Stimulated activated naive B cell treated with anti-CD40 and anti-IgM and Interleukin-4, amounts not matched to agents 10 μg/mL and 1 μg/mL and 100 μg/mL, for 72 hours (primary cell): Measurements from ENCODE around the gene TBX1.
A peak's percentile ranks its signal among the peaks of the same experiment; 100 is the strongest.

Experiments used
- ATAC-seq, 2 donors: fragments of 150-1000 bp; cut with Tn5 transposase; replicated peaks; 2 replicates each; pipeline ENCODE4 v1.10.0; 2021; ENCODE audit warnings: moderate library complexity in 1 of 2
- DNase-seq: peaks from one replicate; pipeline ENCODE4 v3.0.0; 2021
- H3K27ac Mint-ChIP-seq: one replicate; pipeline ENCODE4 v1.8.0; 2022; ENCODE audit warnings: mild to moderate bottlenecking, mixed read lengths
- H3K27me3 Mint-ChIP-seq, 2 donors: one replicate each; pipeline ENCODE4 v1.8.0; 2022; ENCODE audit warnings: mixed read lengths in 2 of 2
- H3K36me3 Mint-ChIP-seq, 2 donors: one replicate each; pipeline ENCODE4 v1.8.0; 2022; ENCODE audit warnings: mixed read lengths in 2 of 2, mild to moderate bottlenecking in 1 of 2
- H3K4me1 Mint-ChIP-seq, 2 donors: one replicate each; pipeline ENCODE4 v1.8.0; 2022; ENCODE audit warnings: mixed read lengths in 2 of 2, mild to moderate bottlenecking in 1 of 2
- H3K4me3 Mint-ChIP-seq, 2 donors: one replicate each; pipeline ENCODE4 v1.8.0; 2022; ENCODE audit warnings: mild to moderate bottlenecking in 2 of 2, mixed read lengths in 2 of 2, moderate library complexity in 1 of 2
- H3K9me3 Mint-ChIP-seq, 2 donors: one replicate each; pipeline ENCODE4 v1.8.0; 2022; ENCODE audit warnings: mixed read lengths in 2 of 2, mild to moderate bottlenecking in 1 of 2

The TBX1 gene

GRCh38 chr22:19758896-19759426, 1.6 kb upstream of the TBX1 start:
- DNase-seq: no peak
- Mint-ChIP-seq H3K36me3 (peaks cover 4 to 8% of the 10 kb centered on the region in 2 donors), H3K9me3 (no peaks in the 10 kb centered on the region), H3K4me3 (peak overlapping the region in 1 of 2 donors; percentile 48), H3K4me1 (peaks cover 39 to 62% of the 10 kb centered on the region in 2 donors), H3K27me3 (peaks cover 72 to 89% of the 10 kb centered on the region in 2 donors), H3K27ac (no peak overlapping the region)
- ATAC-seq: no peak

GRCh38 chr22:19759427-19760057, 1.0 kb upstream of the TBX1 start:
- H3K27ac Mint-ChIP-seq: peak overlapping the region; percentile 84
- peak overlapping the region; percentile 86 to 89 for H3K4me3 Mint-ChIP-seq
- peaks cover 4 to 8% of the 10 kb centered on the region in 2 donors for H3K36me3 Mint-ChIP-seq
- no peak for ATAC-seq
- H3K27me3 Mint-ChIP-seq: peaks cover 72 to 89% of the 10 kb centered on the region in 2 donors
- H3K9me3 Mint-ChIP-seq: no peaks in the 10 kb centered on the region
- H3K4me1 Mint-ChIP-seq: peaks cover 35 to 60% of the 10 kb centered on the region in 2 donors
- DNase-seq: no peak

- Mint-ChIP-seq H3K4me1 (peaks cover 30 to 45% of the 10 kb centered on the region in 2 donors), H3K4me3 (peak overlapping the region; percentile 43 to 67), H3K27ac (peak overlapping the region; percentile 62), H3K9me3 (no peaks in the 10 kb centered on the region), H3K27me3 (peaks cover 71 to 87% of the 10 kb centered on the region in 2 donors), H3K36me3 (peaks cover 4 to 8% of the 10 kb centered on the region in 2 donors)
- no peak for ATAC-seq
- no peak for DNase-seq
These were observed 560 bp downstream of the TBX1 start for GRCh38 chr22:19760951-19761724.

GRCh38 chr22:19761725-19762567, 1.4 kb downstream of the TBX1 start:
- Mint-ChIP-seq H3K27ac (peak overlapping the region; percentile 62), H3K4me3 (peak overlapping the region; percentile 43 to 67), H3K4me1 (peaks cover 26 to 43% of the 10 kb centered on the region in 2 donors), H3K9me3 (no peaks in the 10 kb centered on the region), H3K27me3 (peaks cover 68 to 85% of the 10 kb centered on the region in 2 donors), H3K36me3 (peaks cover 4 to 8% of the 10 kb centered on the region in 2 donors)
- ATAC-seq (no peak), DNase-seq (no peak)

DNA sequence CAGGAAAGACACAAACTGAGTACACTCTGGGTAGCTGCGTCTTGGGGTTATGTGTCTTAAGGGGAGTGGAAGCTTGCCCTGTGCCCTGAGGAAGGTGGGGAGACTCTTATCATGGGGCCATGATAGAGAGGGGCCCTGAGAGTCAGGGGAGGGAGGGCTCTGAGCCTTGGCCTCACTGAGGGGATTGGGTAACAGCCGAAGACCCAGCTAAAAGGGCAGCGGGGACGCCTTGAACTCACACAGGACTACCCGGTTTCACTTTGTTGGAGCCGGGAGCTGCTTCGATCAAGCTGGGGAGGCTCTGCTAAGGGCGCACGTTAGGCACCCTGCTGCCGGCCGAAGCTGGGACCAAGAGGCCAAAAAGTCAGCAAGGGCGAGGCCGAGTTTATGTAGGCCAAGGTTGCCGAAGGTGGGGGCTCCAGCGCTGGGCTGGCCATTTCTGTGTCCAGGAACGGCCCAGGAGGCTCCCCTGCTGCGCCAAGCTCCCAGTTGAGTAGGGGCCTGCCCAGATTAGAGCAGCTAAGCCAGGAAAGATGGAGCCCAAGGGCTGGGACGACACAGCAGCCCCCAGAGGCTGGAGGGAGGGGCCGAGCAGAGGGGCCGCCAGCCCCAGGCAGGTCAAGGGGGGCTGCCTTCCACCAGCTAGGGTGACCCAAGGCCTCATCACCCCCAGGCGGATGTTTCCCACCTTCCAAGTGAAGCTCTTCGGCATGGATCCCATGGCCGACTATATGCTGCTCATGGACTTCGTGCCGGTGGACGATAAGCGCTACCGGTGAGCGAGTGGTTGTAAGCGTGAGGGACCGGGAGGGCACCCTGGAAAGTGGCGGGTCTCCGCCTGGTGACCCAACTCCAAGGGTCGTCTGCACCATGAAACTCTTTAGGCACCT, 2.2 kb downstream of the TBX1 start:
- H3K27ac Mint-ChIP-seq: no peak overlapping the region
- no peak overlapping the region for H3K4me3 Mint-ChIP-seq
- ATAC-seq: no peak
- DNase-seq: no peak
- H3K36me3 Mint-ChIP-seq: peaks cover 4 to 8% of the 10 kb centered on the region in 2 donors
- peaks cover 69 to 86% of the 10 kb centered on the region in 2 donors for H3K27me3 Mint-ChIP-seq
- no peaks in the 10 kb centered on the region for H3K9me3 Mint-ChIP-seq
- H3K4me1 Mint-ChIP-seq: peaks cover 25 to 43% of the 10 kb centered on the region in 2 donors

DNA sequence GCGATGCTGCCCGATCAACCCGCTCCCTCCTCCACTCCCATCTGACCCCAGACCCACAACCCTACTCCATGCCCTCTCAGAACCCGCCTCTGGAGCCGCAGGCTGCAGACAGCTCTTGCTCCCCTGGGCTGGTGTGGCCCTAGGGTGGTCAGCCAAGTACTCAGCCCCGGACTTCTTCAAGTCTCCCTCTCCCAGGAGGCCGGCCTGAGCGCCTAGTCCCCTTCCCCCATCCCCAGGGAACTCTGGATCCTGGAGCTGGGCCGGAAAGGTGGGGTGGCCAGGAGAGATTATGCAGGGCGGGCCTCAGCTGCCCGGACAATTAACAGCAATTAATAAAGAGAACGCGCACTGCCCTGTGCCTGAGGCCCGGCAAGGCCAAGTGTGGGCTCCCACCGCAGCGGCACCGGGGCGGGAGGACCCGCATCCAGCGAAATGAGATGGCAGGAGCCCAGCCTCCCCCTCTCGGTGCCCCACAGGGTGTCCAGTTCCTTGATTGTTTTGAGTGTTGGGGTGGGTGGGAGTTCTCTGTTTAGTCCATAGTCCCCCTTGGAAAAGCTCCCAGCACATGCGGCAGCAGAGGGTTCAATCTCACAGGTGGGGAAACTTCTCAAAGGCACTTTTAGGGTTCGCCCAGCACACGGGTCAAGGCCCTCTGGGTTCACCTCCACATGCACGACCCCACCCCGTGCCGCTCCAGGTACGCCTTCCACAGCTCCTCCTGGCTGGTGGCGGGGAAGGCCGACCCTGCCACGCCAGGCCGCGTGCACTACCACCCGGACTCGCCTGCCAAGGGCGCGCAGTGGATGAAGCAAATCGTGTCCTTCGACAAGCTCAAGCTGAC, 3.1 kb downstream of the TBX1 start:
- peaks cover 4 to 8% of the 10 kb centered on the region in 2 donors for H3K36me3 Mint-ChIP-seq
- H3K4me1 Mint-ChIP-seq: peaks cover 24 to 42% of the 10 kb centered on the region in 2 donors
- no peak overlapping the region for H3K27ac Mint-ChIP-seq
- DNase-seq (no peak), ATAC-seq (no peak)
- H3K4me3 Mint-ChIP-seq: no peak overlapping the region
- no peaks in the 10 kb centered on the region for H3K9me3 Mint-ChIP-seq
- H3K27me3 Mint-ChIP-seq: peaks cover 72 to 84% of the 10 kb centered on the region in 2 donors

DNA sequence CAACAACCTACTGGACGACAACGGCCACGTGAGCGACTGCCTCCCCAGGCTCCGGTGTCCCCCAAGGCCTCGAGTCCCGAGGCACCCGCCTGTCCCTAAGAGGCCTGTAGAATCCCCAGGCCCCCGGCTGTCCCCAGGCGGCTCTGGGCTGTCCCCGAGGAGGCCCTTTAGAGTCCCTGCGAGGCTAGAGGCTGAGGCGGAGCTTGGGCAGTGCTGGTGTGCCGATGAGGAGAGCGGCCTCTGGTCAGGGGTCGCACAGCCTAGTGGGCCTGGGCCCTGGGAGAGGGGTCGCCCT, 3.7 kb downstream of the TBX1 start:
- ATAC-seq (no peak), DNase-seq (no peak)
- Mint-ChIP-seq H3K4me1 (peaks cover 23 to 36% of the 10 kb centered on the region in 2 donors), H3K4me3 (no peak overlapping the region), H3K27me3 (peaks cover 70 to 82% of the 10 kb centered on the region in 2 donors), H3K36me3 (peaks cover 4 to 8% of the 10 kb centered on the region in 2 donors), H3K27ac (no peak overlapping the region), H3K9me3 (no peaks in the 10 kb centered on the region)

- Mint-ChIP-seq H3K4me3 (no peak overlapping the region), H3K4me1 (peaks cover 17 to 32% of the 10 kb centered on the region in 2 donors), H3K36me3 (peaks cover 2 to 5% of the 10 kb centered on the region in 2 donors), H3K9me3 (no peaks in the 10 kb centered on the region), H3K27ac (no peak overlapping the region), H3K27me3 (peaks cover 70 to 82% of the 10 kb centered on the region in 2 donors)
- no peak for ATAC-seq
- DNase-seq: no peak
These were observed 4.3 kb downstream of the TBX1 start for GRCh38 chr22:19764636-19765476.

DNA sequence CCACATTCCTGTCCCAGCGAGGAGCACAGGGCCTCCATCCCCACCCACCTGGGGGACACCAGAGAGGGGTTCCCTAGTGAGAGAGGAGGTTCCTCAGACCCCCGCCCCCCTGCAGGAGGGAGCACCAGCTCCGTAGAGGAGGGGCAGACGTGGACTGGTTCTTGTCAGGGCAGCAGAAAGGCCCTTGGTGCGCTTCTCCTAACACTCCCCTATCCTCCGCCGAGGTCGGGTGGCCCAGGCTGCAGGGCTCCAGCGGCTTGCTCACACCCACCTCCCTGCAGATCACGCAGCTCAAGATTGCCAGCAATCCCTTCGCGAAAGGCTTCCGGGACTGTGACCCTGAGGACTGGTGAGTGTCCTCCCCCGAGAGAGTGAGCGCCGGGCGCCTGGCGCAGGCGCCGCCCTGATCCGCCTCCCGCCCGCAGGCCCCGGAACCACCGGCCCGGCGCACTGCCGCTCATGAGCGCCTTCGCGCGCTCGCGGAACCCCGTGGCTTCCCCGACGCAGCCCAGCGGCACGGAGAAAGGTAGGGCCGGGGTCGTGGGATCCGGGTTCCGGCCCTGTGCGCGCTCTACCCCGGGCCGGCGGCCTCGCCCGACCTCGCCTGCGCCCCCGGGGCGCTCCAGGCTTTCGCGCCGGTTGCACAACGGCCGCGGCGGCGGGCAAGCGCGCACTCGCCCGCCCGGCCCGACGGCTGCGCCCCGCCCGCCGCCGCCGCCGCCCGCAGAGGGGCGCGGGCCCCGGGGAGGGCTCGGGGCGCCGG, 5.1 kb downstream of the TBX1 start:
- H3K4me3 Mint-ChIP-seq: peak overlapping the region; percentile 59 to 64
- H3K36me3 Mint-ChIP-seq: no peaks in the 10 kb centered on the region
- H3K9me3 Mint-ChIP-seq: no peaks in the 10 kb centered on the region
- peaks cover 72 to 83% of the 10 kb centered on the region in 2 donors for H3K27me3 Mint-ChIP-seq
- DNase-seq (no peak), ATAC-seq (peak in 1 of 2 donors; percentile 10)
- peak overlapping the region; percentile 51 for H3K27ac Mint-ChIP-seq
- peaks cover 13 to 29% of the 10 kb centered on the region in 2 donors for H3K4me1 Mint-ChIP-seq

DNA sequence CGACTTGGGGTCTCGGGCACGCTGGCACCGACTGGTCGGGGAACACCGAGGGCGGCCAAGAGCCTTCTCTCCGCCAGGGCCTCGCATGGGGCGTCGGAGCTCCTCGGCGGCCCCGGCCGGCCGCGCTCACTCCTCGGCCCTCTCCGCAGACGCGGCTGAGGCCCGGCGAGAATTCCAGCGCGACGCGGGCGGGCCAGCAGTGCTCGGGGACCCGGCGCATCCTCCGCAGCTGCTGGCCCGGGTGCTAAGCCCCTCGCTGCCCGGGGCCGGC, 5.6 kb downstream of the TBX1 start:
- H3K4me1 Mint-ChIP-seq: peaks cover 13 to 29% of the 10 kb centered on the region in 2 donors
- no peaks in the 10 kb centered on the region for H3K36me3 Mint-ChIP-seq
- ATAC-seq: no peak
- H3K27me3 Mint-ChIP-seq: peaks cover 76 to 88% of the 10 kb centered on the region in 2 donors
- no peak overlapping the region for H3K4me3 Mint-ChIP-seq
- no peak for DNase-seq
- no peaks in the 10 kb centered on the region for H3K9me3 Mint-ChIP-seq
- H3K27ac Mint-ChIP-seq: no peak overlapping the region

DNA sequence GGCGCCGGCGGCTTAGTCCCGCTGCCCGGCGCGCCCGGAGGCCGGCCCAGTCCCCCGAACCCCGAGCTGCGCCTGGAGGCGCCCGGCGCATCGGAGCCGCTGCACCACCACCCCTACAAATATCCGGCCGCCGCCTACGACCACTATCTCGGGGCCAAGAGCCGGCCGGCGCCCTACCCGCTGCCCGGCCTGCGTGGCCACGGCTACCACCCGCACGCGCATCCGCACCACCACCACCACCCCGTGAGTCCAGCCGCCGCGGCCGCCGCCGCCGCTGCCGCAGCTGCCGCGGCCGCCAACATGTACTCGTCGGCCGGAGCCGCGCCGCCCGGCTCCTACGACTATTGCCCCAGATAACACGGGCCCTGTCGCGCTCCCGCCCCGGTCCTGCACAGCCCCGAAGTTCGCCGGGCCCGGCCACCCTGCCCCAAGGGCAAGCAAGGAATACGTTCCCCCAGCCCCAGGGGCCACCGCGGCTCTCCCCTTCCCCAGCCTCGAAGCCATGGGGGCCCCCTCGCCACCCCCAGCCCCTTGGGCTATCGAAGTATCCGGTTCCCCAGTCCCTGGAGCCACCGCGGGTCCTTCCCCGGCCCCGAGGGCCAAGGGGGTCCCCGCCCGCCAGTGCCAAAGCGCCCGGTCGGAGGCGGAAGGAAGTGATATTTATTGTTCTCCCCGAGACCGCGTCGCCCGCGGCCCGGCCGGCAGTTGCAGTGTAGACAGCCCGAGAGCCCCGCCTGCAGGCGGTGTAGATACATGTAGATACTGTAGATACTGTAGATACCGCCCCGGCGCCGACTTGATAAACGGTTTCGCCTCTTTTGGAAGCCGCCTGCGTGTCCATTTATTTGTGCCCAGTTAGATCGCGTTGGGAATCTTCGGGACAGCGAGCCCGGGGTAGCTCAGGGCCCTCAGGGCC, 6.2 kb downstream of the TBX1 start:
- DNase-seq (no peak), ATAC-seq (peak; percentile 54 to 70)
- H3K4me3 Mint-ChIP-seq: peak overlapping the region; percentile 56 to 58
- H3K36me3 Mint-ChIP-seq: no peaks in the 10 kb centered on the region
- peaks cover 76 to 88% of the 10 kb centered on the region in 2 donors for H3K27me3 Mint-ChIP-seq
- H3K27ac Mint-ChIP-seq: peak overlapping the region; percentile 14
- peaks cover 10 to 29% of the 10 kb centered on the region in 2 donors for H3K4me1 Mint-ChIP-seq
- no peaks in the 10 kb centered on the region for H3K9me3 Mint-ChIP-seq
